HCT116 (cell line): Measurements from ENCODE around the gene CALM3.

Experiments used
- ATF3 ChIP-seq: IDR thresholded peaks from 2 replicates; pipeline ENCODE4 v1.6.1; 2012
- CEBPB ChIP-seq: IDR thresholded peaks from 2 replicates; pipeline ENCODE4 v1.6.1; 2012; ENCODE audit warnings: low read depth
- CTCF ChIP-seq, 3 experiments: fragments of 200-600 bp in 1 of 3; sonication (generic) in 1 of 3; IDR thresholded peaks in 2 of 3; conservative IDR thresholded peaks in 1 of 3; 2 replicates each; pipeline ENCODE4 v1.5.1; 2012 to 2017; ENCODE audit warnings: low read depth in 2 of 3, low read length in 2 of 3, antibody characterized with exemption in 1 of 3, borderline replicate concordance in 1 of 3, control low read depth in 1 of 3, mild to moderate bottlenecking in 1 of 3, mixed read lengths in 1 of 3, mixed run types in 1 of 3, moderate library complexity in 1 of 3; ENCODE audit not compliant: insufficient read depth in 1 of 3
- EGR1 ChIP-seq: IDR thresholded peaks from 2 replicates; pipeline ENCODE4 v1.6.1; 2012; ENCODE audit warnings: low read depth
- ELF1 ChIP-seq: IDR thresholded peaks from 2 replicates; pipeline ENCODE4 v1.6.1; 2012; ENCODE audit warnings: low read depth, borderline replicate concordance
- EZH2 ChIP-seq: fragments of 200-600 bp; sonication (generic); IDR thresholded peaks from 2 replicates; pipeline ENCODE4 v1.6.1; 2017; ENCODE audit warnings: antibody characterized with exemption, mixed run types
- EZH2phosphoT487 ChIP-seq: fragments of 200-600 bp; IDR thresholded peaks from 2 replicates; pipeline ENCODE4 v1.6.1; 2018; ENCODE audit warnings: antibody characterized with exemption, borderline replicate concordance
- FOSL1 ChIP-seq: IDR thresholded peaks from 2 replicates; pipeline ENCODE4 v1.6.1; 2012; ENCODE audit warnings: low read depth
- MAX ChIP-seq: IDR thresholded peaks from 2 replicates; pipeline ENCODE4 v1.6.1; 2012
- POLR2A ChIP-seq: IDR thresholded peaks from 2 replicates; pipeline ENCODE4 v1.7.0; 2011; ENCODE audit warnings: borderline replicate concordance; ENCODE audit not compliant: insufficient read depth, insufficient read length; ENCODE audit errors: extremely low read depth
- POLR2AphosphoS5 ChIP-seq: IDR thresholded peaks from 2 replicates; pipeline ENCODE4 v1.6.1; 2011; ENCODE audit warnings: mild to moderate bottlenecking, low read depth, low read length, moderate library complexity
- RAD21 ChIP-seq: IDR thresholded peaks from 2 replicates; pipeline ENCODE4 v1.6.1; 2012; ENCODE audit warnings: low read depth, mild to moderate bottlenecking
- SIN3A ChIP-seq: IDR thresholded peaks from 2 replicates; pipeline ENCODE4 v1.6.1; 2012; ENCODE audit warnings: low read depth
- SP1 ChIP-seq: IDR thresholded peaks from 2 replicates; pipeline ENCODE4 v1.6.1; 2012; ENCODE audit warnings: low read depth

GRCh38 chr19:46654621-46655152 is 53.6 kb downstream of the CALM3 start:
- TF ChIP-seq POLR2A (no peak), CTCF (IDR thresholded peaks at IDR 0.05 in 2 of 3, conservative IDR thresholded peaks at IDR 0.05 in 1 of 3; ENCODE audit: borderline replicate concordance in 1 of 3, insufficient read depth in 1 of 3, low read depth in 2 of 3, low read length in 2 of 3) (no peak), FOSL1 (no peak), POLR2AphosphoS5 (no peak), MAX (no peak), EGR1 (no peak), SP1 (no peak), RAD21 (no peak), EZH2phosphoT487 (no peak), SIN3A (no peak), ATF3 (no peak), EZH2 (no peak), ELF1 (no peak), CEBPB (no peak)
